Measurements from ENCODE around the gene LAMC2.

LAMC2 gene

DNA sequence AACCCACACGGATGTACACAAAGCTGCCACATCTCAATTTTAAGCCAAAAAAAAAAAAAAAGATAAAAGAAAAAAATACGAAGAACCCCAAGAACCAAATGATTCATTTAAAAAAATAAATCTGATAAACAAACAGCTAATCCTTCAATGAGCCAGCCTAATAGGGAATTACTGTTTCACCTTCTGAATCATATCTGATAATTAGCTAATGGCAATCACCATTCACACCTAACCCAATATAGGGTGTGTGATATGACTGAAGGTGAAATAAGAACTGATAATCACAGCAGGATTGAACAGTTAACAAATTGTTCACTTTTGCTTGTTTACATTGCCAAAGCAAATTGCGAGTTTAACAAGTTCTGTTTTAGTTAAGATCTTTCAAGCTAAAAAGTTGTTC, 61.4 kb downstream of the LAMC2 start:
- H3K27me3 ChIP-seq (ENCODE audit: insufficient read depth, low read length): no peaks in the 10 kb centered on the region
- H3K9ac ChIP-seq (ENCODE audit: low read depth, low read length): no peak overlapping the region
- H3K4me3 ChIP-seq (ENCODE audit: low read length): no peak overlapping the region
- no peak overlapping the region for H3K27ac ChIP-seq (ENCODE audit: low read depth, low read length)
- H3K36me3 ChIP-seq (ENCODE audit: insufficient read depth, low read length): no peaks in the 10 kb centered on the region
- H3K4me1 ChIP-seq (ENCODE audit: insufficient read depth, low read length): peaks cover 5% of the 10 kb centered on the region; the same call in 1 of the 2 replicates
- 82% methylated on average over 2 of the region's 3 CpGs for WGBS
- H3K9me3 ChIP-seq (ENCODE audit: insufficient read depth, low read depth, low read length): no peaks in the 10 kb centered on the region

DNA sequence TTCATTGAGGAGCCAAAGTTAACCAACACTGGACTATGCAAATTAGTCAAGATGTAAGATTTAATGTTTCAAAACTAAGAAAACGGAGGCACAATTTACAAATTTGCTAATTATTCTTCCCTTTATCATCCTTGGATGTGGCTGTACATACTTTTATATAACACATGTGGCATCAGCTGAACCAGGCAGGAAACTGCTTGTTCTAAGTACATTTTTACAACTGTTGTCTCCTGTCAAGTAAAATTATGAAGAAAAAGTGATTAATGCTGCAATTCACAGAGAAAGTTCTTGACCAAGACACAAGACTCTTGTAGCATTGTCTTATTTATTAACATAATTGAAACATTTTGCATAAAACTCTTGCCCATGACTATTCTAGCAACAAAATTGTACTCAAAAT, 61.9 kb downstream of the LAMC2 start:
- Histone ChIP-seq H3K27me3 (ENCODE audit: insufficient read depth, low read length) (no peaks in the 10 kb centered on the region), H3K4me1 (ENCODE audit: insufficient read depth, low read length) (peaks cover 5% of the 10 kb centered on the region; the same call in 1 of the 2 replicates), H3K9me3 (ENCODE audit: insufficient read depth, low read depth, low read length) (no peaks in the 10 kb centered on the region), H3K27ac (ENCODE audit: low read depth, low read length) (no peak overlapping the region), H3K9ac (ENCODE audit: low read depth, low read length) (no peak overlapping the region), H3K4me3 (ENCODE audit: low read length) (no peak overlapping the region), H3K36me3 (ENCODE audit: insufficient read depth, low read length) (no peaks in the 10 kb centered on the region)
- WGBS: 100% methylated on average over 1 of the region's 1 CpG

DNA sequence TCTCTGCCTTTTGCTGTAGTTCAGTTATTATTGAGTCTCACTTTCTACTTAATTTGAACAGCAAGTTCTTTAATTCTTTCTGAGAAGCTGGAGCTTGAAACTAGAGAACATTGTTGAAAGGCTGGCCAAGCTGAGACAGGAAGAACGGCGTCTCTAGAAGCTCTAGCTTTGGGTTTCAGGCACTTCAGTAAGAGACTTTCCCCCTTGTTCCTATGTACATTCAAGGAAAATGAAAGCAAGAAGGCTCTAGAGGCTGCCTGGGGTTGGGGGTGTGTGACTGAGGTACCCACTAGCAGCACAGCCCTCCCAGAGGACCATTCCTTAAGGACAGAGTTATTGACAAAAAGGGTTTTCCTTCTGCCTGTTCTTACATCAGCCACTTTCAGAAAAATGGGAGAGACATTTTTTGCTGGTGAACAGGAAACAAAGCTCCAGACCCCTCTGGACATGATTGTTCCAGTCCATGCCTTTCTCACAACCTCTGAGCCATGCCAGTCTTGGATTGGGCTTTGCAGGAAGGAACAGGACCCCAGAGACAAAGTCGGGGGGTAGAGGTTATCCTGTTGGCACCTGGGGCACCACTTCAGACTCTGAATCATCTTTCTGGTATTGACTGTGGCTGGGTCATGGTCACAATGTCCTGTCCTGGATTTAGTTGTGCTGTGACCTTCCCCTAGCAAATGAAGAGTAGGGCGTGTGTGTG, 63.1 kb downstream of the LAMC2 start:
- Histone ChIP-seq H3K4me1 (ENCODE audit: insufficient read depth, low read length) (peaks cover 5% of the 10 kb centered on the region; the same call in 1 of the 2 replicates), H3K9ac (ENCODE audit: low read depth, low read length) (no peak overlapping the region), H3K27ac (ENCODE audit: low read depth, low read length) (no peak overlapping the region), H3K4me3 (ENCODE audit: low read length) (no peak overlapping the region), H3K36me3 (ENCODE audit: insufficient read depth, low read length) (no peaks in the 10 kb centered on the region), H3K9me3 (ENCODE audit: insufficient read depth, low read depth, low read length) (no peaks in the 10 kb centered on the region), H3K27me3 (ENCODE audit: insufficient read depth, low read length) (no peaks in the 10 kb centered on the region)
- 97% methylated on average over 4 of the region's 4 CpGs for WGBS

DNA sequence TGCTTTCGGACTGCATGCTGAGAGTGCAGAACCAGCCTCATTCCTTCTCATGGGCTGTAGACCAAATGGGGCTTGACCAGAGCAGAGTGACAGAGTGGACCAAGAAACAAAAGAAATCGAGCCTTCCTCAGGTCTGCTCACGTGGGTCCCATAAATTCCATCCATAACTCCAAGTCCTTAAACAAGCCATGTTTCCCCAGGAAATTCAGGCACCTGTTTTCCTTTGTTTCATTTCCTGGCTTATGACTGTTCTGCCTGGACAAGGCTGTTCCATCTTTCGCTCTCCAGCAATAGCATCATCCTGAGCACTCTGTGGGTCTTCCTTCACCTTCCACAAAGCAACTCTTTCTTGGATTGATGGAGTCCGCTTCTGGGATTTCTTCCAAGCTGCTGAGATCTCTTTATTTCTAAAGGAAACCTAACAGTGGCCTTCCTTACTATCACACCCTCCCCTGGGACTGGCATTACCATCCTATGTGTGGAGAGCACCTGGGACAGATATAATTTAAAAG, 63.9 kb downstream of the LAMC2 start:
- H3K4me1 ChIP-seq (ENCODE audit: insufficient read depth, low read length): peaks cover 5% of the 10 kb centered on the region; the same call in 1 of the 2 replicates
- 90% methylated on average over 5 of the region's 5 CpGs for WGBS
- no peaks in the 10 kb centered on the region for H3K27me3 ChIP-seq (ENCODE audit: insufficient read depth, low read length)
- H3K36me3 ChIP-seq (ENCODE audit: insufficient read depth, low read length): no peaks in the 10 kb centered on the region
- H3K9me3 ChIP-seq (ENCODE audit: insufficient read depth, low read depth, low read length): peaks cover 3% of the 10 kb centered on the region
- no peak overlapping the region for H3K9ac ChIP-seq (ENCODE audit: low read depth, low read length)
- H3K27ac ChIP-seq (ENCODE audit: low read depth, low read length): no peak overlapping the region
- no peak overlapping the region for H3K4me3 ChIP-seq (ENCODE audit: low read length)

DNA sequence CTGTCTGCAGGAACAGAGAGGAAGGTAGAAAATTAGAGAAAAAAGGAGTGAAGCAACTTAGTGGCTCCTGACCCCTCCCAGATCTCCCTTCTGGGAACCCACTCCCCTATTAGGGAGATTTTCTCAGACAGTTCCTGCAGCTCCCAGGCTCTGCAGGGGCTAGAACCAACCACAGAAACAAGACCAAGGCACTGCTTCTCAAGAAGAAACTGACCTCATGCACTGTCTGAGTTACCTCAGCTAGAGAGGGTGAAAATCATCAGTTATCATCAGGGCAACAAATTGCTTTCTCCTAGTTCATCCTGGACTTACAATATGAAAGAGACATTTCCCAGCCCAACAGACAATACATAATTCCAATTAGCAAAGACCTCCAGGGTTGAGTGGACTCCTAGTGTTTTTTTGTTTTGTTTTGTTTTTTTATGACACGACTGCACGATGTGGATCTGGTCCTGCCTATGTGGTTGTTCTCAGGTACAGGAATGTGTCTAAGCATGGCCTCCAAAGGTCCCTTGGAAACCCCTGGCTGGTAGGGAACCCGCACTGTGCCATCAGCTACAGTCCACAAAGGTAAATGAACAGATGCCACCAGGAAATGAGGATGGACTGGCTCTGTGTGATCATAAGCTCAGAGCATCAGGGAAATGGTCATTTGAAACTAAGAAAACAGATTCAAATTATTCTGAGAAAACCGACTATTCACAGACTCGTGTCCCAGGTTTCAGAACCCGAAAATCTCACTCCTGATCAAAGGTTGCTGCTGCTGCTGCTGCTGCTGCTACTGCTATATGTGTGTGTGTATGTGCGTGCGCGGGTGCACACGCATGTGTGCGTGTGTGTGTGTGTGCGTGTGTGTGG, 65.3 kb downstream of the LAMC2 start:
- WGBS: 95% methylated on average over 12 of the region's 12 CpGs
- no peak overlapping the region for H3K27ac ChIP-seq (ENCODE audit: low read depth, low read length)
- peaks cover 5% of the 10 kb centered on the region; the same call in 1 of the 2 replicates for H3K4me1 ChIP-seq (ENCODE audit: insufficient read depth, low read length)
- no peaks in the 10 kb centered on the region for H3K27me3 ChIP-seq (ENCODE audit: insufficient read depth, low read length)
- H3K4me3 ChIP-seq (ENCODE audit: low read length): no peak overlapping the region
- H3K9me3 ChIP-seq (ENCODE audit: insufficient read depth, low read depth, low read length): peaks cover 9% of the 10 kb centered on the region
- H3K36me3 ChIP-seq (ENCODE audit: insufficient read depth, low read length): no peaks in the 10 kb centered on the region
- no peak overlapping the region for H3K9ac ChIP-seq (ENCODE audit: low read depth, low read length)

DNA sequence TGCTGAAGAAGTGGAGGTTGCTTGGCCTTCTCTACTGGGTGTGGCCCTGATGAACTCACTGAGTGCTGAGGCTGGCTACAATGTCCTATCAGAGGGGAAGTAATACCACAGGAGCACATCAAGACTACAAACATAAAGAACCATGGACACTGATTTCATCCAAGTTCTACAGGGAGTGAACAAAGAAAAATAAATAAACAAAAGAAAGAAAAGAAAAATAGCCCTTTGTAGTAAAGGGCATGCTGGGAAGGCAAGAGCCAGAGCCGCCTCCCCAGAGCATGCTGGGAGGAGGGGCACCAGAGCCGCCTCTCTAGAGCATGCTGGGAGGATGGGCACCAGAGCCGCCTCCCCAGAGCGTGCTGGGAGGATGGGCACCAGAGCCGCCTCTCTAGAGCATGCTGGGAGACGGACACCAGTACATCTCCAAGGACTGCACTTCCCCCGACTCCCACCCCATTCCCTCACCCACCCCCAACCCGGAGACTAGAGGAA, 65.9 kb downstream of the LAMC2 start:
- peaks cover 9% of the 10 kb centered on the region for H3K9me3 ChIP-seq (ENCODE audit: insufficient read depth, low read depth, low read length)
- peaks cover 5% of the 10 kb centered on the region; the same call in 1 of the 2 replicates for H3K4me1 ChIP-seq (ENCODE audit: insufficient read depth, low read length)
- H3K27me3 ChIP-seq (ENCODE audit: insufficient read depth, low read length): no peaks in the 10 kb centered on the region
- 95% methylated on average over 6 of the region's 8 CpGs for WGBS
- H3K9ac ChIP-seq (ENCODE audit: low read depth, low read length): no peak overlapping the region
- no peak overlapping the region for H3K4me3 ChIP-seq (ENCODE audit: low read length)
- H3K36me3 ChIP-seq (ENCODE audit: insufficient read depth, low read length): no peaks in the 10 kb centered on the region
- H3K27ac ChIP-seq (ENCODE audit: low read depth, low read length): no peak overlapping the region

DNA sequence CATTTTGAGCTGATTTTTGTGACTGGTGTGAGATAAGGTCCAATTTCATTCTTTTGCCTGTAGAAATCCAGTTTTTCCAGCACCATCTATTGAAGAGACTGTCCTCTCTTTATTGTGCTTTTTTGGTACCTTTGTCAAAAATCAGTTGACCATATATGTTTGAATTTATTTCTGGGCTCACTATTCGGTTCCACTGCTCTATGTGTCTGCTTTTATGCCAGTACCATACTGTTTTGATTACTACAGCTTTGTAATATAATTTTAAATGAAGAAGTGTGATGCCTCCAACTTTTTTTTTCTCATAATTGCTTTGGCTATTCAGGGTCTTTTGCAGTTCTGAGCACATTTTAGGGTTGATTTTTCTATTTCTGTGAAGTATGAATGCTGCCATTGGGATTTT, 69.0 kb downstream of the LAMC2 start:
- H3K9ac ChIP-seq (ENCODE audit: low read depth, low read length): no peak overlapping the region
- H3K4me3 ChIP-seq (ENCODE audit: low read length): no peak overlapping the region
- peaks cover 9% of the 10 kb centered on the region for H3K9me3 ChIP-seq (ENCODE audit: insufficient read depth, low read depth, low read length)
- no peak overlapping the region for H3K27ac ChIP-seq (ENCODE audit: low read depth, low read length)
- no CpG with 5 or more reads among the region's 1 CpG for WGBS
- H3K27me3 ChIP-seq (ENCODE audit: insufficient read depth, low read length): no peaks in the 10 kb centered on the region
- no peaks in the 10 kb centered on the region for H3K36me3 ChIP-seq (ENCODE audit: insufficient read depth, low read length)
- H3K4me1 ChIP-seq (ENCODE audit: insufficient read depth, low read length): no peaks in the 10 kb centered on the region

DNA sequence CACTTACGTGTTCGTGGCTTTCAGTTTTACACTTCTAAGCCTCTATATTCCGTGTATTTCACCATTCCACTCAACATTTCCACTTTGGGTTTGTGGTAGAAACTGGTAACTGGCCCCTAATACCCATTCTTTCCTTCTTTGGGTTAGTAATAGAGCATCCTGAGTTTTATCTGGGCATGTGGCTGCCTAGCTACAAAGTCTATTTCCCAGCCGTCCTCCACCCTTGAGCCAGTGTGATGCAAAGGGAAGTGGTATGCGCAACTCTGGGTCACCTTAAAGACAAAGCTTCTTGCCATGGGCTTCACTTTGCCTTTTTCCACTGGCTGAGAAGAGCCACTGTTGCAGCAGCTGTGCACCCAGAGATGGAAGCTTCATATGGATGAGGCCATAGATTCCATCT, 73.9 kb downstream of the LAMC2 start:
- H3K4me1 ChIP-seq (ENCODE audit: insufficient read depth, low read length): no peaks in the 10 kb centered on the region
- H3K27ac ChIP-seq (ENCODE audit: low read depth, low read length): no peak overlapping the region
- H3K4me3 ChIP-seq (ENCODE audit: low read length): no peak overlapping the region
- 81% methylated on average over 5 of the region's 5 CpGs for WGBS
- H3K27me3 ChIP-seq (ENCODE audit: insufficient read depth, low read length): no peaks in the 10 kb centered on the region
- H3K36me3 ChIP-seq (ENCODE audit: insufficient read depth, low read length): no peaks in the 10 kb centered on the region
- peaks cover 6% of the 10 kb centered on the region for H3K9me3 ChIP-seq (ENCODE audit: insufficient read depth, low read depth, low read length)
- no peak overlapping the region for H3K9ac ChIP-seq (ENCODE audit: low read depth, low read length)

DNA sequence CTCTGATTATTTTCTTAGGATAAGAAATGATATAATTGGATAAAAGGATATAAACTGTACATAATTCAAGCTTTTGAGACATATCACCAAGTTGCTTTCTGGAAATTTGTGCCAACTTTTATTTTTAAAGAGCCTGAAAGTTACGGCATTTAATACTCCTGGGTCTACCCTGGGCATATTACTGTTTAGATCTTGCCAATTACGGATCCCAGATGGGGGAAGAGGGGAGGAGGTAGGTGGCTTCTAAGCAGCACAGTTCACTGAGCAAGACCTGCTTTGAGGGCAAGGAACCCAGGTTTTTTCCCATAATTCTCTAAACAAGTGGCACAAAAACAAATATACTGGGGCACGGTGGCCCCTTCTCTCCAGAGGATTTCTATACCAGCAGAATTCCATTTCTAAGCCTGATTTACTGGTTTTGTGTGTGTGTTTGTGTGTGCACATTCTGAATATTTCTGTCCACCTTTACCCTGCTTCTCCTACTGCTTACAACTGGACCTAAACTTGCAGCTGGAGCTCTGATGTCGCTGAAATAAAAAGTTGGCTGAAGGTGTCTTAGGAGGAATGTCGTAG, 76.7 kb downstream of the LAMC2 start:
- Histone ChIP-seq H3K9ac (ENCODE audit: low read depth, low read length) (no peak overlapping the region), H3K36me3 (ENCODE audit: insufficient read depth, low read length) (no peaks in the 10 kb centered on the region), H3K4me1 (ENCODE audit: insufficient read depth, low read length) (no peaks in the 10 kb centered on the region), H3K4me3 (ENCODE audit: low read length) (no peak overlapping the region), H3K27me3 (ENCODE audit: insufficient read depth, low read length) (no peaks in the 10 kb centered on the region), H3K9me3 (ENCODE audit: insufficient read depth, low read depth, low read length) (no peaks in the 10 kb centered on the region), H3K27ac (ENCODE audit: low read depth, low read length) (no peak overlapping the region)
- 90% methylated on average over 5 of the region's 5 CpGs for WGBS

DNA sequence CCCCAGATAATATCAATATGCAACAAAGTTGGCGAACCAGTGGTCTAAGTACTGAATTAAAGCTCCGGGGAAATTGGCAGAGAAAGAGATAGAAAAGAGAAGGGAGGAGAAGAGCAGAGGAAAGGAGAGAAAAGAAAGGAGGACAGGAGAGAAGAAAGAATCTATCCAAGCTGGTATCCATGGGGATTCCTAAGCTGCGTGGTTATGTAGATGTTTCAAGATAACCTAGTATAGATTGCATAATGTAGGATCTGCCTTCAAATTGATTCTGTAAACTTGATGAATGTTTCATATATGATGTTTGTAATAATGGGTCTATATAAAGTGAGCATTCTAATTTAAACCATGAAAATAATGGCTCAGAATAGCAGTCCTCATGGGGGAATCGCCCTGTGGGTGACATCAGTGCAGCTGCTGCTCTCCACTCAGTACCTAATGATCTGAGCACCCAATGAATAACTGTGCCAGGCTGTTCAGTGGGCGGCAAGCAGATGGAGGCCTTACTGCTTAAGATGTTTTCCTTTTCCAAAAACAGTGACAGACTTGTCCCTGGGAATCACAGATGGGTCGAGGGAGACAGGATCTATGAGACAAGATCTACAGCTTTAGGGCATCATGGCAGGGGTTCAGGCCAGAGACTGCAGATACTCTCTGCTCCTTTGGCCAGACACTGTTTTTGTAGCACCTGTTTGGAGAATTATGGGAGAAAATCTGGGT, 78.0 kb downstream of the LAMC2 start:
- WGBS: 78% methylated on average over 6 of the region's 6 CpGs
- no peak overlapping the region for H3K27ac ChIP-seq (ENCODE audit: low read depth, low read length)
- no peak overlapping the region for H3K9ac ChIP-seq (ENCODE audit: low read depth, low read length)
- no peaks in the 10 kb centered on the region for H3K27me3 ChIP-seq (ENCODE audit: insufficient read depth, low read length)
- no peaks in the 10 kb centered on the region for H3K9me3 ChIP-seq (ENCODE audit: insufficient read depth, low read depth, low read length)
- H3K36me3 ChIP-seq (ENCODE audit: insufficient read depth, low read length): no peaks in the 10 kb centered on the region
- H3K4me1 ChIP-seq (ENCODE audit: insufficient read depth, low read length): no peaks in the 10 kb centered on the region
- H3K4me3 ChIP-seq (ENCODE audit: low read length): no peak overlapping the region

Data from HUES64 (cell line).